ENCODE data around the gene MXRA7.

- TF ChIP-seq CTCF (IDR thresholded peaks at IDR 0.05 in 4 of 5, conservative IDR thresholded peaks at IDR 0.05 in 1 of 5), result no peak
- no peak for TF ChIP-seq POLR2A (IDR thresholded peaks at IDR 0.05)
Measured at GRCh38 chr17:76657505-76658241, 53.1 kb downstream of the MXRA7 start.

Data from gastrocnemius medialis (tissue), 4 donors.